ENCODE data around the gene PFAS.
A peak's percentile ranks its signal among the peaks of the same experiment; 100 is the strongest.

The PFAS gene

GRCh38 chr17:8310601-8311123 is 61.6 kb downstream of the PFAS start:
- no peak for DNase-seq

GRCh38 chr17:8311131-8311790 is 62.2 kb downstream of the PFAS start:
- no peak for DNase-seq

- no peak for DNase-seq
Measured at GRCh38 chr17:8312251-8312650, 63.2 kb downstream of the PFAS start.

- DNase-seq = peak; percentile 8
Measured at GRCh38 chr17:8312726-8313600, 63.9 kb downstream of the PFAS start.

GRCh38 chr17:8314797-8315763 is 66.0 kb downstream of the PFAS start:
- no peak for DNase-seq

GRCh38 chr17:8315764-8316217 is 66.7 kb downstream of the PFAS start:
- DNase-seq = no peak

GRCh38 chr17:8318010-8318935 is 69.2 kb downstream of the PFAS start:
- DNase-seq = no peak

Measured in NCI-H2171 (cell line).